HEK293 (cell line): ENCODE data around the gene EML6.

ENCODE experiments used
- CTCF ChIP-seq: fragments of 450-650 bp; formaldehyde crosslinking; IDR thresholded peaks from 2 replicates; pipeline ENCODE4 v1.5.1; 2016; ENCODE audit warnings: missing biosample characterization, missing genetic modification characterization
- ZFP3 ChIP-seq: fragments of 450-650 bp; formaldehyde crosslinking; IDR thresholded peaks from 2 replicates; pipeline ENCODE4 v1.5.1; 2016; ENCODE audit warnings: low read depth, missing biosample characterization, missing genetic modification characterization
- ZNF513 ChIP-seq: fragments of 450-650 bp; IDR thresholded peaks from 2 replicates; pipeline ENCODE4 v1.5.1; 2018; ENCODE audit warnings: missing biosample characterization, missing genetic modification characterization

GRCh38 chr2:54889053-54889452 lies 165.6 kb downstream of the EML6 start:
- no peak for TF ChIP-seq CTCF (tag by site-specific recombination)
- TF ChIP-seq ZFP3: no peak
- TF ChIP-seq ZNF513 (tag by site-specific recombination): no peak
